ENCODE data around the gene CGRRF1. TPM values are rescaled to one million over a fixed set of nuclear protein-coding genes. Genes with fewer than 3 reads are reported as not detected.

Gene CGRRF1
- total RNA-seq, 1 experiment from 2014 or later, result 19.1 TPM

GRCh38 chr14:54462048-54462447 is 47.7 kb upstream of the CGRRF1 start:
- H3K4ac ChIP-seq (ENCODE audit: low read depth, low read length), result no peak overlapping the region
- H3K79me2 ChIP-seq (ENCODE audit: insufficient read depth, low read length), result no peaks in the 10 kb centered on the region

More at GRCh38 chr14:54462048-54462447, 47.7 kb upstream of the CGRRF1 start:
- H3K36me3 Mint-ChIP-seq (ENCODE audit: insufficient read depth in 1 of 3, low read depth in 3 of 3), result peaks cover 11 to 18% (median 16%) of the 10 kb centered on the region in 3 experiments
- Histone ChIP-seq H2BK12ac (ENCODE audit: insufficient read length, low read depth, low read length) (no peak overlapping the region), H4K8ac (replicated peaks; ENCODE audit: insufficient read length, low read depth, low read length) (no peak overlapping the region), H3K9ac (ENCODE audit: extremely low read depth, insufficient read length, low read length) (no peak overlapping the region), H3K23ac (ENCODE audit: insufficient read length, low read depth, low read length) (no peak overlapping the region), H4K5ac (ENCODE audit: insufficient read length, low read depth, low read length) (no peak overlapping the region), H3K9me3 (ENCODE audit: control insufficient read depth, low read depth, low read length) (peaks cover 12% of the 10 kb centered on the region), H4K20me1 (ENCODE audit: control insufficient read depth, insufficient read depth, insufficient read length) (no peaks in the 10 kb centered on the region), H2BK5ac (ENCODE audit: insufficient read length, low read length) (no peak overlapping the region), H3K27me3 (ENCODE audit: insufficient read depth, low read length) (no peaks in the 10 kb centered on the region), H3K14ac (ENCODE audit: insufficient read depth, low read length) (no peak overlapping the region), H3T11ph (ENCODE audit: low read length) (no peak overlapping the region), H3K23me2 (ENCODE audit: insufficient read length, low read depth, low read length, poor library complexity, severe bottlenecking) (no peaks in the 10 kb centered on the region), H2BK120ac (ENCODE audit: low read depth, low read length, poor library complexity, severe bottlenecking) (no peak overlapping the region), H2AK5ac (ENCODE audit: insufficient read length, low read length) (no peak overlapping the region), H3K56ac (ENCODE audit: insufficient read length, low read depth, low read length) (no peak overlapping the region), H2AFZ (ENCODE audit: low read length) (no peak overlapping the region), H4K91ac (ENCODE audit: insufficient read length, low read depth, low read length) (no peak overlapping the region), H3K4me2 (ENCODE audit: insufficient read depth, insufficient read length, low read length) (no peak overlapping the region), H3K4me1 (ENCODE audit: insufficient read depth, low read length) (no peaks in the 10 kb centered on the region), H2BK15ac (ENCODE audit: low read depth, low read length) (no peak overlapping the region), H3K27ac (ENCODE audit: insufficient read length, low read depth, low read length) (no peak overlapping the region), H3K18ac (ENCODE audit: insufficient read length, low read depth, low read length) (no peak overlapping the region), H2BK20ac (ENCODE audit: low read depth, low read length, poor library complexity, severe bottlenecking) (no peak overlapping the region), H3K79me1 (ENCODE audit: insufficient read depth, low read depth, low read length, poor library complexity, severe bottlenecking) (no peaks in the 10 kb centered on the region)
- TF ChIP-seq, protein P1, sequence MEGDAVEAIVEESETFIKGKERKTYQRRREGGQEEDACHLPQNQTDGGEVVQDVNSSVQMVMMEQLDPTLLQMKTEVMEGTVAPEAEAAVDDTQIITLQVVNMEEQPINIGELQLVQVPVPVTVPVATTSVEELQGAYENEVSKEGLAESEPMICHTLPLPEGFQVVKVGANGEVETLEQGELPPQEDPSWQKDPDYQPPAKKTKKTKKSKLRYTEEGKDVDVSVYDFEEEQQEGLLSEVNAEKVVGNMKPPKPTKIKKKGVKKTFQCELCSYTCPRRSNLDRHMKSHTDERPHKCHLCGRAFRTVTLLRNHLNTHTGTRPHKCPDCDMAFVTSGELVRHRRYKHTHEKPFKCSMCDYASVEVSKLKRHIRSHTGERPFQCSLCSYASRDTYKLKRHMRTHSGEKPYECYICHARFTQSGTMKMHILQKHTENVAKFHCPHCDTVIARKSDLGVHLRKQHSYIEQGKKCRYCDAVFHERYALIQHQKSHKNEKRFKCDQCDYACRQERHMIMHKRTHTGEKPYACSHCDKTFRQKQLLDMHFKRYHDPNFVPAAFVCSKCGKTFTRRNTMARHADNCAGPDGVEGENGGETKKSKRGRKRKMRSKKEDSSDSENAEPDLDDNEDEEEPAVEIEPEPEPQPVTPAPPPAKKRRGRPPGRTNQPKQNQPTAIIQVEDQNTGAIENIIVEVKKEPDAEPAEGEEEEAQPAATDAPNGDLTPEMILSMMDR (conservative IDR thresholded peaks at IDR 0.05), result no peak
- H3K9me3 Mint-ChIP-seq, result peaks cover 26 to 29% of the 10 kb centered on the region in 2 experiments
- no peak overlapping the region for H3K27ac Mint-ChIP-seq
- WGBS (ENCODE audit: extremely low coverage, insufficient read length, low lambda C conversion rate), result no CpG with 5 or more reads among the region's 5 CpGs
- no peak overlapping the region for H3K4me3 Mint-ChIP-seq
- no peaks in the 10 kb centered on the region for H3K4me1 Mint-ChIP-seq
- no peak for DNase-seq
- H3K27me3 Mint-ChIP-seq (ENCODE audit: low read depth), result peaks cover 2% of the 10 kb centered on the region; the same call in 1 of the 2 replicates

Data from H9 (cell line).